Esophagus squamous epithelium (tissue), 4 donors: ENCODE results near the gene THOC1.

Experiments used
- POLR2A ChIP-seq, 4 donors: fragments of 450-650 bp; IDR thresholded peaks; one replicate each; pipeline ENCODE4 v1.6.1; 2017; ENCODE audit warnings: antibody characterized with exemption in 4 of 4, mild to moderate bottlenecking in 4 of 4, moderate library complexity in 3 of 4
- TF ChIP-seq, protein P1 (sequence below), 6 experiments: fragments of 450-650 bp in 4 of 6; fragments of 200-600 bp in 2 of 6; sonication (generic) in 2 of 6; IDR thresholded peaks; one replicate each; pipeline ENCODE4 v1.5.1; 2016 to 2019; ENCODE audit warnings: antibody characterized with exemption in 6 of 6, mild to moderate bottlenecking in 4 of 6, moderate library complexity in 4 of 6

GRCh38 chr18:306608-307255, 38.9 kb upstream of the THOC1 start:
- no peak for TF ChIP-seq POLR2A (IDR thresholded peaks at IDR 0.05)
- TF ChIP-seq, protein P1, sequence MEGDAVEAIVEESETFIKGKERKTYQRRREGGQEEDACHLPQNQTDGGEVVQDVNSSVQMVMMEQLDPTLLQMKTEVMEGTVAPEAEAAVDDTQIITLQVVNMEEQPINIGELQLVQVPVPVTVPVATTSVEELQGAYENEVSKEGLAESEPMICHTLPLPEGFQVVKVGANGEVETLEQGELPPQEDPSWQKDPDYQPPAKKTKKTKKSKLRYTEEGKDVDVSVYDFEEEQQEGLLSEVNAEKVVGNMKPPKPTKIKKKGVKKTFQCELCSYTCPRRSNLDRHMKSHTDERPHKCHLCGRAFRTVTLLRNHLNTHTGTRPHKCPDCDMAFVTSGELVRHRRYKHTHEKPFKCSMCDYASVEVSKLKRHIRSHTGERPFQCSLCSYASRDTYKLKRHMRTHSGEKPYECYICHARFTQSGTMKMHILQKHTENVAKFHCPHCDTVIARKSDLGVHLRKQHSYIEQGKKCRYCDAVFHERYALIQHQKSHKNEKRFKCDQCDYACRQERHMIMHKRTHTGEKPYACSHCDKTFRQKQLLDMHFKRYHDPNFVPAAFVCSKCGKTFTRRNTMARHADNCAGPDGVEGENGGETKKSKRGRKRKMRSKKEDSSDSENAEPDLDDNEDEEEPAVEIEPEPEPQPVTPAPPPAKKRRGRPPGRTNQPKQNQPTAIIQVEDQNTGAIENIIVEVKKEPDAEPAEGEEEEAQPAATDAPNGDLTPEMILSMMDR (IDR thresholded peaks at IDR 0.05) = no peak
